ENCODE results near the gene TERT. TPM values are rescaled to one million over a fixed set of nuclear protein-coding genes. Genes with fewer than 3 reads are reported as not detected.

The TERT gene
- total RNA-seq, 4 donors from 2014 or later, result not detected

- Histone ChIP-seq H3K4me1 (peaks cover 0 to 9% (median 4%) of the 10 kb centered on the region in 4 donors), H3K36me3 (no peaks in the 10 kb centered on the region), H3K27ac (no peak overlapping the region), H3K9me3 (no peaks in the 10 kb centered on the region), H3K4me3 (no peak overlapping the region), H3K27me3 (peaks cover 41% of the 10 kb centered on the region)
- DNase-seq, result no peak
- intact Hi-C loops (cut with DNase I; ENCODE audit: low total_unique reads), result no loop called here
- 77% methylated on average over 25 of the region's 25 CpGs; no CpG with 5 or more reads in 1 of the 2 donors for WGBS, 2 donors (ENCODE audit: low coverage in 1 of 2)
- in situ Hi-C loops (cut with MboI; ENCODE audit: low pct_ligation_motif_present in 1 of 4, low pct_unique_long_range_greater_than_20kb in 1 of 4, low sequenced_read_pairs in 3 of 4), result no loop called here
- no peak for TF ChIP-seq POLR2AphosphoS5 (IDR thresholded peaks at IDR 0.05)
- TF ChIP-seq, protein P1, sequence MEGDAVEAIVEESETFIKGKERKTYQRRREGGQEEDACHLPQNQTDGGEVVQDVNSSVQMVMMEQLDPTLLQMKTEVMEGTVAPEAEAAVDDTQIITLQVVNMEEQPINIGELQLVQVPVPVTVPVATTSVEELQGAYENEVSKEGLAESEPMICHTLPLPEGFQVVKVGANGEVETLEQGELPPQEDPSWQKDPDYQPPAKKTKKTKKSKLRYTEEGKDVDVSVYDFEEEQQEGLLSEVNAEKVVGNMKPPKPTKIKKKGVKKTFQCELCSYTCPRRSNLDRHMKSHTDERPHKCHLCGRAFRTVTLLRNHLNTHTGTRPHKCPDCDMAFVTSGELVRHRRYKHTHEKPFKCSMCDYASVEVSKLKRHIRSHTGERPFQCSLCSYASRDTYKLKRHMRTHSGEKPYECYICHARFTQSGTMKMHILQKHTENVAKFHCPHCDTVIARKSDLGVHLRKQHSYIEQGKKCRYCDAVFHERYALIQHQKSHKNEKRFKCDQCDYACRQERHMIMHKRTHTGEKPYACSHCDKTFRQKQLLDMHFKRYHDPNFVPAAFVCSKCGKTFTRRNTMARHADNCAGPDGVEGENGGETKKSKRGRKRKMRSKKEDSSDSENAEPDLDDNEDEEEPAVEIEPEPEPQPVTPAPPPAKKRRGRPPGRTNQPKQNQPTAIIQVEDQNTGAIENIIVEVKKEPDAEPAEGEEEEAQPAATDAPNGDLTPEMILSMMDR (IDR thresholded peaks at IDR 0.05), result no peak
- TF ChIP-seq POLR2A (IDR thresholded peaks at IDR 0.05), result no peak
- TF ChIP-seq EP300 (IDR thresholded peaks at IDR 0.05; ENCODE audit: low read depth), result no peak
Observed at GRCh38 chr5:1203968-1204692, 90.7 kb downstream of the TERT start.

DNA sequence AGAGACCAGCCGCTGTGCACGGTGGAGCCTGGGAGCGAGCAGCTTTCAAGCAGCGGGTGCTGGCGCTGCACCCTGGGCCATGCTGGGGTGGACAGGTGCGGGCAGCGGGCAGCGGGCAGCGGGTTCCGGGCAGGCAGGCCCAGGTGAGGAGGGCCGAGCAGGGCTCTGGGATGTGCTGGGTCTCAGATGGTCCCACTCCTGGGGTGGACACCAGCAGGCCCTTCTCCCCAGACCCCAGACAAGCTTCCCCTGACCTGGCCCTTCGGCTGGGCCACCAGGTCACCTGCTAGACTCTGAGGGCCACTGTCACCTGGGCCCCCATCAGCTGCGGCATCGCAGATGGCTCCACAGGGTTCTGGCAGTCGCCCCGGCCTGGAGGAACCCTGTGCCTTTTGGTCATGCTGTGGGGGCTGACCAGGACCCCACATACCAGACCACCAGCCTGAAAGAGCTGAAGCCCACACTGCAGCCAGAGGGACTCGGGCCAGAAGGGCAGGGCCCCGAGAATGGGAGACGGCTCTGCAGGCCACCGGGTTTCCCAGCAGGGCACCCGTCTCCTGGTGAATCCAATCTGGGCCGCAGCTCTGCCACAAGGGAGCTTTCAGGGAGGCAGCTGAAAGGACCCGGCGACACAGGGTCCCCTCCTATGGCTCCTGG is 91.4 kb downstream of the TERT start:
- Histone ChIP-seq H3K9me3 (no peaks in the 10 kb centered on the region), H3K27ac (no peak overlapping the region), H3K27me3 (peaks cover 48% of the 10 kb centered on the region), H3K36me3 (no peaks in the 10 kb centered on the region), H3K4me1 (peaks cover 0 to 8% (median 3%) of the 10 kb centered on the region in 4 donors), H3K4me3 (no peak overlapping the region)
- no peak for DNase-seq
- in situ Hi-C loops (cut with MboI; ENCODE audit: low pct_ligation_motif_present in 1 of 4, low pct_unique_long_range_greater_than_20kb in 1 of 4, low sequenced_read_pairs in 3 of 4), result no loop called here
- intact Hi-C loops (cut with DNase I; ENCODE audit: low total_unique reads), result no loop called here
- 88% methylated on average over 24 of the region's 24 CpGs; no CpG with 5 or more reads in 1 of the 2 donors for WGBS, 2 donors (ENCODE audit: low coverage in 1 of 2)
- TF ChIP-seq EP300 (IDR thresholded peaks at IDR 0.05; ENCODE audit: low read depth), result no peak
- TF ChIP-seq, protein P1 (IDR thresholded peaks at IDR 0.05), result no peak

Small RNA genes lying within 50 kb of the gene (small RNA-seq; reads per million reads assigned to genes)
- gene MIR4457, result 0 reads per million in 4 donors

Other genes starting within 250 kb of the TERT start
- gene SLC12A7, start 183.0 kb downstream of the TERT start, total RNA-seq, result 100 to 1,000 TPM in 1 of 4 donors, 10 to 100 TPM in 3; 60.7 to 144 (median 61.4) TPM
- gene SLC6A19, start 93.5 kb downstream of the TERT start, total RNA-seq, result 100 to 1,000 TPM in 1 of 4 donors, 10 to 100 TPM in 1, 1 to 10 TPM in 1, not detected in 1; 2.5 to 106 (median 69.5) TPM
- not detected for gene SLC6A18, start 69.7 kb downstream of the TERT start, total RNA-seq
- 100 to 1,000 TPM in 2 of 4 donors, 10 to 100 TPM in 2; 78.0 to 143 (median 104) TPM for gene CLPTM1L, start 50.0 kb upstream of the TERT start, total RNA-seq
- gene SLC6A3, start 150.4 kb upstream of the TERT start, total RNA-seq, result not detected
- 10 to 100 TPM in 3 of 4 donors, 1 to 10 TPM in 1; 10.0 to 50.5 (median 21.0) TPM for gene LPCAT1, start 228.9 kb upstream of the TERT start, total RNA-seq